GM10266 (cell line): ENCODE data around the gene FOLR1.
"Not testable (repeated sequence)": the region's sequence is repeated elsewhere in the genome, so short reads cannot be mapped to it uniquely, and the experiment has no call there.

Source experiments
- DNase-seq: peaks from one replicate; pipeline ENCODE4 v3.0.0; 2012; ENCODE audit errors: extremely low spot score
- CTCF ChIP-seq: IDR thresholded peaks from 2 replicates; pipeline ENCODE4 v1.5.1; 2012; ENCODE audit warnings: mild to moderate bottlenecking, low read depth; ENCODE audit not compliant: control insufficient read depth, insufficient read depth; ENCODE audit errors: missing control alignments

FOLR1 gene

GRCh38 chr11:72191961-72192381 lies at the start of gene FOLR1:
Gene FOLR1 (plus strand): TSS chr11:72192140. CDS start chr11:72192174, 34 bp downstream.
- no peak for TF ChIP-seq CTCF
- no peak for DNase-seq

GRCh38 chr11:72142543-72142942 lies 49.4 kb upstream of the FOLR1 start:
- DNase-seq: not testable (repeated sequence)

GRCh38 chr11:72144807-72145565 lies 47.0 kb upstream of the FOLR1 start:
- TF ChIP-seq CTCF: no peak
- no peak for DNase-seq

- no peak for TF ChIP-seq CTCF
- no peak for DNase-seq
These were observed 45.3 kb upstream of the FOLR1 start for GRCh38 chr11:72146625-72147024.

DNA sequence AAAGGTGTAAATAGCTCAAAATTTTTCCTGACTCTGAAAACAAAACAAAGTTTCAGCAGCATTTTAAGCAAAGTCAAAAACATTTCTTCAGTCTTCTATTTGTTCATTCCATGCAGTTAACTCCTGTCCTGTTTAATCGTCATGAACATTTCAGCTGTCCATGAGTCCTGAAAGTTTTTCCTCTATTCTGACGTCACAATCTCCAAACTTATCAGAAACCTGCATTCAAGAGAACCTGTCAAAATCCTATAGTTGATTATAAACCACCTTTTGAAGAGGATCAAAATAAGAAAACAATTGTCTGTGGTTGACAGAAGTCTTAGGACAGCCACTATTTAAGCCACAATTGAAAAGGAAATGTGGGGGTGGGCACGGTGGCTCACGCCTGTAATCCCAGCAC lies 41.1 kb upstream of the FOLR1 start:
- no peak for DNase-seq
- TF ChIP-seq CTCF: no peak

DNA sequence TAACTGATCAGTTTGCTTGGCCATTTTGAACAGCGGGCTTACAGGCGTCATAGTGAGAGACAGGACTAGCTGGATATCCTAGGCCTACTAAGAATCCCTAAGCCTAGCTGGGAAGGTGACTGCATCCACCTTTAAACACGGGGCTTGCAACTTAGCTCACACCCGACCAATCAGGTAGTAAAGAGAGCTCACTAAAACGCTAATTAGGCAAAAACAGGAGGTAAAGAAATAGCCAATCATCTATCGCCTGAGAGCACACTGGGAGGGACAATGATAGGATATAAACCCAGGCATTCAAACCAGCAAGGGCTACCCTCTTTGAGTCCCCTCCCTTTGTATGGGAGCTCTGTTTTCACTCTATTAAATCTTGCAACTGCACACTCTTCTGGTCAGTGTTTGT lies 38.1 kb upstream of the FOLR1 start:
- not testable (repeated sequence) for DNase-seq

DNA sequence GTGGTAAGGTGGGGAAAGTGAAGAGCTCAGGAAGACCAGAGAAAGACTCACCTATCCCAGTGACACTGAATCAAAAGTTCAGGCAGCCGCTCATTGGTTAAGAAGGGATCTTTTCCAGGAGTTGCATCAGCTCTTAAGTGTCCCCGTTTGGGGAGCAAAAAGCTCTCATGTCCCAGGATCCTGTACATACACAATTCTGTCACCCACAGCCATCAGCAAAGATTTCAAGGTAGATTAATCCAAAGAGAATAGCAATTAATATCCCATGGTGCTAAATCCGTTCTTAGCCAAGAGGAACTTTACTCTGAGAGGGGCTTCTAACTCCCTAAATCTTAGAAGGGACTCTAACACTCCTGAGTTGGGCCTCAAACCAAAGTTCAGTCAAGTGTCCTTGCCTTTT lies 37.1 kb upstream of the FOLR1 start:
- no peak for DNase-seq
- TF ChIP-seq CTCF: no peak

- no peak for TF ChIP-seq CTCF
- DNase-seq: no peak
These were observed 36.2 kb upstream of the FOLR1 start for GRCh38 chr11:72155751-72156150.
